DOHH2 (cell line): ENCODE results near the gene RBPMS2.

Experiments
- EZH2phosphoT487 ChIP-seq: fragments of 200-600 bp; sonication (generic); IDR thresholded peaks from 2 replicates; pipeline ENCODE4 v1.6.1; 2017; ENCODE audit warnings: borderline replicate concordance, mild to moderate bottlenecking, antibody characterized with exemption, low read length, moderate library complexity, mixed read lengths
- TF ChIP-seq, protein P1 (sequence below): fragments of 200-600 bp; sonication (generic); IDR thresholded peaks from one replicate; pipeline ENCODE4 v1.5.1; 2014; ENCODE audit warnings: antibody characterized with exemption, mild to moderate bottlenecking, low read depth, low read length; ENCODE audit not compliant: poor library complexity, severe bottlenecking

DNA sequence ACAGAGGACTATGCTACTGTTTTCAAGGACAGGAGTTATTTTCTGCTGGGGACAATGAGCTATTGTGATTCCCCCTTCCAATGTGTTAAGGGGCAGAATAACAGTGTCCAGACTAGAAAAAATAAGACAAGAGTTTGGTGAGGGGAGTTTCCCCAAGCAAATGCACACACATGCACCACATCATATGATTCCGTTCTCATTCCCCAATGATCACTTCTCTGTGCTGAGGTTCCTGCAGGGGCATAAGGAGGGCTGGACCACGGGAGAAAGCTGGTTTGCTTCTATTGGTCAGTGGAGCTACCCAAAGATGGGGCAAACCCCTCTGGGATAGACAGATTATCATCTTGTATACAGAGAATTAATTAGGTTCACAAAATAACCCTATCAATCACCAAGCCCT, 80.6 kb downstream of the RBPMS2 start:
- no peak for TF ChIP-seq EZH2phosphoT487
- TF ChIP-seq, protein P1, sequence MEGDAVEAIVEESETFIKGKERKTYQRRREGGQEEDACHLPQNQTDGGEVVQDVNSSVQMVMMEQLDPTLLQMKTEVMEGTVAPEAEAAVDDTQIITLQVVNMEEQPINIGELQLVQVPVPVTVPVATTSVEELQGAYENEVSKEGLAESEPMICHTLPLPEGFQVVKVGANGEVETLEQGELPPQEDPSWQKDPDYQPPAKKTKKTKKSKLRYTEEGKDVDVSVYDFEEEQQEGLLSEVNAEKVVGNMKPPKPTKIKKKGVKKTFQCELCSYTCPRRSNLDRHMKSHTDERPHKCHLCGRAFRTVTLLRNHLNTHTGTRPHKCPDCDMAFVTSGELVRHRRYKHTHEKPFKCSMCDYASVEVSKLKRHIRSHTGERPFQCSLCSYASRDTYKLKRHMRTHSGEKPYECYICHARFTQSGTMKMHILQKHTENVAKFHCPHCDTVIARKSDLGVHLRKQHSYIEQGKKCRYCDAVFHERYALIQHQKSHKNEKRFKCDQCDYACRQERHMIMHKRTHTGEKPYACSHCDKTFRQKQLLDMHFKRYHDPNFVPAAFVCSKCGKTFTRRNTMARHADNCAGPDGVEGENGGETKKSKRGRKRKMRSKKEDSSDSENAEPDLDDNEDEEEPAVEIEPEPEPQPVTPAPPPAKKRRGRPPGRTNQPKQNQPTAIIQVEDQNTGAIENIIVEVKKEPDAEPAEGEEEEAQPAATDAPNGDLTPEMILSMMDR = no peak
